Endothelial cell of umbilical vein (primary cell): ENCODE measurements around the gene ACOT7. TPM values are rescaled to one million over a fixed set of nuclear protein-coding genes. Genes with fewer than 3 reads are reported as not detected.

Source experiments
- BruUV-seq: library from RNA; stranded (reverse); fragments of 400-500 nt; replicated peaks from 2 replicates; lab custom pipeline; 2021; lab: Mats Ljungman, UMichigan
- CTCF ChIA-PET: fragments of 300-600, 350-600 bp; sonication (Branson Sonifier 250); formaldehyde crosslinking; loops from one replicate; lab custom pipeline; 2021; ENCODE audit warnings: antibody characterized with exemption, inconsistent platforms; lab: Charles Lee
- POLR2A ChIA-PET: fragments of 300-600, 350-600 bp; sonication (Branson Sonifier 250); formaldehyde crosslinking; loops from one replicate; lab custom pipeline; 2021; ENCODE audit warnings: antibody characterized with exemption, inconsistent platforms; lab: Charles Lee
- DNase-seq: peaks from one replicate; pipeline ENCODE4 v3.0.0-alpha.2; 2011; ENCODE audit warnings: low read depth, low spot score
- FAIRE-seq: peaks from 2 replicates; lab custom pipeline; 2011; peaks lifted over from hg19 to GRCh38; lab: Jason Lieb, UNC
- H2AFZ ChIP-seq: 2 replicates; pipeline ENCODE4 v1.6.0; 2012; ENCODE audit warnings: low read depth, low read length, control low read depth, inconsistent platforms
- H3K27ac ChIP-seq: 2 replicates; pipeline ENCODE4 v1.5.1; 2011; ENCODE audit warnings: low read depth, mild to moderate bottlenecking, control low read depth, low read length, moderate library complexity; ENCODE audit not compliant: insufficient read depth
- H3K27me3 ChIP-seq, 2 experiments: 2 replicates each; pipeline versions ENCODE4 v1.6.0 to v1.6.1; 2011; ENCODE audit warnings: low read length in 2 of 2, mixed read lengths in 1 of 2; ENCODE audit not compliant: control insufficient read depth in 2 of 2, insufficient read depth in 2 of 2
- H3K36me3 ChIP-seq, 2 experiments: 2 replicates in 1 of 2; 3 replicates in 1 of 2; pipeline ENCODE4 v1.5.1; 2011; ENCODE audit warnings: low read length in 2 of 2, mild to moderate bottlenecking in 1 of 2, moderate library complexity in 1 of 2; ENCODE audit not compliant: control insufficient read depth in 2 of 2, insufficient read depth in 2 of 2; ENCODE audit errors: extremely low read depth in 1 of 2
- H3K4me1 ChIP-seq: 3 replicates; pipeline ENCODE4 v1.5.1; 2011; ENCODE audit warnings: mild to moderate bottlenecking, low read length; ENCODE audit not compliant: control insufficient read depth, insufficient read depth; ENCODE audit errors: extremely low read depth
- H3K4me2 ChIP-seq: 2 replicates; pipeline ENCODE4 v1.6.1; 2011; ENCODE audit warnings: low read length, control low read depth, mixed read lengths; ENCODE audit not compliant: insufficient read depth
- H3K4me3 ChIP-seq, 3 experiments: fragments of 200-600 bp in 1 of 3; sonication (generic), shearing (Covaris generic) in 1 of 3; replicated peaks in 1 of 3; 2 replicates each; pipeline ENCODE4 v1.5.1; 2011 to 2016; ENCODE audit warnings: control low read depth in 3 of 3, low read length in 3 of 3, mild to moderate bottlenecking in 2 of 3, inconsistent platforms in 1 of 3, low read depth in 1 of 3, moderate library complexity in 1 of 3; ENCODE audit not compliant: insufficient read depth in 1 of 3
- H3K79me2 ChIP-seq: 2 replicates; pipeline ENCODE4 v1.6.0; 2012; ENCODE audit warnings: low read length, inconsistent platforms; ENCODE audit not compliant: control insufficient read depth, insufficient read depth
- H3K9ac ChIP-seq: replicated peaks from 2 replicates; pipeline ENCODE3; 2011; ENCODE audit warnings: low read length, control low read depth; ENCODE audit not compliant: insufficient read depth; ENCODE audit errors: extremely low read depth
- H3K9me1 ChIP-seq: replicated peaks from 3 replicates; pipeline ENCODE4 v1.6.0; 2011; ENCODE audit warnings: mild to moderate bottlenecking, low read length; ENCODE audit not compliant: control insufficient read depth, insufficient read depth; ENCODE audit errors: extremely low read depth
- H3K9me3 ChIP-seq: replicated peaks from 2 replicates; pipeline ENCODE4 v1.5.1; 2012; ENCODE audit warnings: low read length, inconsistent platforms; ENCODE audit not compliant: control insufficient read depth, insufficient read depth
- H4K20me1 ChIP-seq: replicated peaks from 2 replicates; pipeline ENCODE3; 2011; ENCODE audit warnings: mild to moderate bottlenecking, low read length; ENCODE audit not compliant: control insufficient read depth, insufficient read depth; ENCODE audit errors: extremely low read depth
- CTCF ChIP-seq, 2 donors: IDR thresholded peaks; 1 replicate in 1 of 2; 2 replicates in 1 of 2; pipeline ENCODE4 v1.5.1; 2011; ENCODE audit warnings: low read length in 2 of 2, mild to moderate bottlenecking in 2 of 2, moderate library complexity in 2 of 2, control low read depth in 1 of 2, inconsistent platforms in 1 of 2, low read depth in 1 of 2; ENCODE audit not compliant: insufficient read depth in 1 of 2; ENCODE audit errors: extremely low read depth in 1 of 2
- JUN ChIP-seq: IDR thresholded peaks from 2 replicates; pipeline ENCODE4 v1.6.1; 2011; ENCODE audit warnings: borderline replicate concordance, low read depth; ENCODE audit not compliant: insufficient read length, insufficient read depth
- MAX ChIP-seq: IDR thresholded peaks from 2 replicates; pipeline ENCODE4 v1.6.1; 2011; ENCODE audit not compliant: insufficient read depth, insufficient read length
- POLR2A ChIP-seq: IDR thresholded peaks from 2 replicates; pipeline ENCODE4 v1.6.1; 2012; ENCODE audit warnings: low read depth, mild to moderate bottlenecking, control low read depth, low read length
- dilution Hi-C: fragments of 300-500 bp; cut with MboI; formaldehyde crosslinking; loops from one replicate; pipeline ENCODE4 v1.15.0; 2019; ENCODE audit warnings: low sequenced_read_pairs; ENCODE audit not compliant: extremely low pct_ligation_motif_present
- intact Hi-C: fragments of 100-400 bp; cut with micrococcal nuclease; formaldehyde crosslinking; loops from one replicate; pipeline ENCODE4 v1.10.0; 2022
- polyA plus RNA-seq, 4 experiments: library from polyadenylated mRNA; depleted of rRNA in 3 of 4; stranded (reverse) in 3 of 4; unstranded in 1 of 4; fragments of >200 nt; gene quantifications; 2 replicates each; pipeline versions ENCODE4 v1.2.1 to v1.2.3, GENCODE V29; 2011 to 2012; ENCODE audit warnings: missing spikeins in 1 of 4
- total RNA-seq: library from RNA; stranded (reverse); gene quantifications from 2 replicates; pipeline ENCODE4 v1.2.3, GENCODE V29; 2021

ACOT7 gene
- total and polyA plus RNA-seq, 2 donors (not counting 3 experiments of a cell fraction or from before 2014, with no cell fraction given) = 69.4 to 105 TPM

- H3K36me3 ChIP-seq = peaks cover 2 to 7% of the 10 kb centered on the region in 2 experiments
- peak overlapping the region; percentile 66 to 80 (median 68) for H3K4me3 ChIP-seq
- peak; percentile 50 for FAIRE-seq
- peaks cover 11% of the 10 kb centered on the region for H3K4me1 ChIP-seq
- TSS peak; percentile 26 for BruUV-seq
- H3K9ac ChIP-seq = peak overlapping the region; percentile 73
- peak overlapping the region; percentile 6 for H3K27ac ChIP-seq
- H3K9me1 ChIP-seq = no peaks in the 10 kb centered on the region
- TF ChIP-seq JUN (no peak), CTCF (IDR thresholded peaks at IDR 0.05; ENCODE audit: extremely low read depth in 1 of 2, insufficient read depth in 1 of 2, low read depth in 1 of 2, low read length in 2 of 2) (no peak), POLR2A (peak; percentile 30)
- dilution Hi-C loops (no loop called here), intact Hi-C loops (loop anchor here (1.0 to 5.0 kb wide), 2 partner anchors 29 to 188 kb away; partner anchors contain the start of gene ESPN)
- peaks cover 22% of the 10 kb centered on the region for H3K79me2 ChIP-seq
- H4K20me1 ChIP-seq = no peaks in the 10 kb centered on the region
- CTCF ChIA-PET = interaction anchor here (1.3 to 2.9 kb wide), 6 partner anchors 11 to 200 kb away, joined by 3 to 30 read pairs (median 6); partner anchors contain the start of genes RNF207 and RPL22
- H2AFZ ChIP-seq = no peak overlapping the region
- H3K4me2 ChIP-seq = peak overlapping the region; percentile 82
- H3K27me3 ChIP-seq = peaks cover 5% of the 10 kb centered on the region in 2 experiments
- no peaks in the 10 kb centered on the region for H3K9me3 ChIP-seq
- DNase-seq = no peak
- POLR2A ChIA-PET = no interaction called here
These were observed 158.9 kb downstream of the ACOT7 start for GRCh38 chr1:6234502-6235295.

- CTCF ChIA-PET = no interaction called here
- dilution Hi-C loops = no loop called here
- POLR2A ChIA-PET = no interaction called here
These were observed 160.2 kb downstream of the ACOT7 start for GRCh38 chr1:6233376-6233775.

More at GRCh38 chr1:6233376-6233775, 160.2 kb downstream of the ACOT7 start:
- Histone ChIP-seq H3K36me3 (peaks cover 2 to 9% of the 10 kb centered on the region in 2 experiments), H3K9me1 (no peaks in the 10 kb centered on the region), H3K4me3 (no peak overlapping the region), H4K20me1 (no peaks in the 10 kb centered on the region), H3K4me2 (no peak overlapping the region), H2AFZ (no peak overlapping the region), H3K4me1 (peaks cover 11% of the 10 kb centered on the region), H3K9me3 (no peaks in the 10 kb centered on the region), H3K27me3 (no peaks in the 10 kb centered on the region), H3K9ac (no peak overlapping the region), H3K79me2 (peaks cover 22% of the 10 kb centered on the region), H3K27ac (no peak overlapping the region)
- TF ChIP-seq MAX = no peak
- intact Hi-C loops = no loop called here
- FAIRE-seq = no peak
- BruUV-seq = no TSS peak
- no peak for DNase-seq
